Neural crest cell (in vitro differentiated cells): ENCODE measurements around the gene ARID5B. TPM values are rescaled to one million over a fixed set of nuclear protein-coding genes. Genes with fewer than 3 reads are reported as not detected.

ENCODE experiments used
- DNase-seq: peaks from one replicate; pipeline ENCODE4 v3.0.0; 2021; ENCODE audit warnings: low read depth, mixed read lengths, low spot score
- H3K27ac Mint-ChIP-seq: one replicate; pipeline ENCODE4 v1.8.0; 2021; ENCODE audit warnings: mild to moderate bottlenecking, mixed read lengths; ENCODE audit not compliant: unreplicated experiment
- H3K27me3 Mint-ChIP-seq: 2 replicates; pipeline ENCODE4 v1.8.0; 2021; ENCODE audit warnings: low read depth, mild to moderate bottlenecking, mixed read lengths
- H3K36me3 Mint-ChIP-seq: 2 replicates; pipeline ENCODE4 v1.8.0; 2021; ENCODE audit warnings: low read depth, mild to moderate bottlenecking, mixed read lengths
- H3K4me1 Mint-ChIP-seq: 2 replicates; pipeline ENCODE4 v1.8.0; 2021; ENCODE audit warnings: mixed read lengths
- H3K4me3 Mint-ChIP-seq: one replicate; pipeline ENCODE4 v1.8.0; 2021; ENCODE audit warnings: mild to moderate bottlenecking, mixed read lengths
- H3K9me3 Mint-ChIP-seq: 2 replicates; pipeline ENCODE4 v1.8.0; 2021; ENCODE audit warnings: mixed read lengths
- CTCF ChIP-seq: fragments of 200-600 bp; sonication (generic); conservative IDR thresholded peaks from 2 replicates; pipeline ENCODE4 v1.5.0; 2021; ENCODE audit warnings: antibody characterized with exemption, mild to moderate bottlenecking
- total RNA-seq: library from RNA; stranded (reverse); gene quantifications from 2 replicates; pipeline ENCODE4 v1.2.1, GENCODE V29; 2021

The ARID5B gene
- total RNA-seq, 1 donor from 2014 or later = 10.4 TPM

DNA sequence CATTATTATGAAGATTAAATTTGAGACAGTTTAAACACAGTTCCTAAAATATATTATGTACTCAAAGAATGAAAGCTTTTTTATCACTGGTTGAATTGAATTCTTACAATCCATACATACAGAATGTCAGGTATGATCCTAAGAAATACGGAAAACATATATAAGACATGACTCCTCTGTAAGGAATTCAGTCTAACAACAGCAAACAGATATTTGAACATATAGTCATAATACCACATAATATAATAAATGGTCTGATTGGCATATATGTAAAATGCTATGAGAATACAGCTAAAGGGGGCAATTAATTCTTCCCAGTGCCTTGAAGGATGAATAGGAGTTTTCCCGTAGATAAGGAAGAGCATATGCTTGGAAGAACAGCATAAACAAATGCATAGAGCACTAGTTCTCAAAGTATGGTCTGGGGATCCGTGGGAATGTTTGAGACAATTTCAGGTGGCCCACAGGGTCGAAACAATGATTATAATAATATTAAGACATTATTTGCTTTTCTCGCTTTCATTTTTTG is 10.6 kb upstream of the ARID5B start:
- H3K4me3 Mint-ChIP-seq = no peak overlapping the region
- no peak overlapping the region for H3K27ac Mint-ChIP-seq
- H3K4me1 Mint-ChIP-seq = no peaks in the 10 kb centered on the region
- no peaks in the 10 kb centered on the region for H3K27me3 Mint-ChIP-seq
- TF ChIP-seq CTCF = no peak
- H3K36me3 Mint-ChIP-seq = no peaks in the 10 kb centered on the region
- peaks cover 2% of the 10 kb centered on the region for H3K9me3 Mint-ChIP-seq
- DNase-seq = no peak

GRCh38 chr10:61891906-61892585 is 9.5 kb upstream of the ARID5B start:
- Mint-ChIP-seq H3K27me3 (peaks cover under 1% of the 10 kb centered on the region), H3K4me1 (peaks cover 4% of the 10 kb centered on the region), H3K9me3 (peaks cover 2% of the 10 kb centered on the region), H3K36me3 (no peaks in the 10 kb centered on the region), H3K27ac (no peak overlapping the region), H3K4me3 (no peak overlapping the region)
- no peak for DNase-seq
- TF ChIP-seq CTCF = no peak

DNA sequence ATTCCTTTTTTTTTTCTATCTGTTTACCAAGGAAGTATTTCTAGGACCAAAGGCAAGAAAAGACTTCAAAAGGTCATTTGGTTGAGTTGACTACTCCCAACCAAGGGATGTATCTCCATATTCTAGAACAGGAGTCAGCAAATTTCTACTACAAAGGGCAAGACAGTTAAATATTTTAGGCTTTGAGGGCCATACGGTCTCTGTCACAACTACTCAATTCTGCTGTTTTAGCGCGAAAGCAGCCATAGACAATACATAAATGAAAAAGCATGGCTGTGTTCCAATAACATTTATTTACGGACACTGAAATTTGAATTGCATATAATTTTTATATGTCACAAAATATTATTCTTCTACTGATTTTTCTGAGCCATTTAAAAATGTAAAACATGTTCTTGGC is 8.5 kb upstream of the ARID5B start:
- no peak for TF ChIP-seq CTCF
- H3K4me1 Mint-ChIP-seq = peaks cover 11% of the 10 kb centered on the region
- H3K4me3 Mint-ChIP-seq = no peak overlapping the region
- peaks cover 2% of the 10 kb centered on the region for H3K9me3 Mint-ChIP-seq
- H3K36me3 Mint-ChIP-seq = no peaks in the 10 kb centered on the region
- no peak overlapping the region for H3K27ac Mint-ChIP-seq
- peaks cover 6% of the 10 kb centered on the region for H3K27me3 Mint-ChIP-seq
- no peak for DNase-seq

DNA sequence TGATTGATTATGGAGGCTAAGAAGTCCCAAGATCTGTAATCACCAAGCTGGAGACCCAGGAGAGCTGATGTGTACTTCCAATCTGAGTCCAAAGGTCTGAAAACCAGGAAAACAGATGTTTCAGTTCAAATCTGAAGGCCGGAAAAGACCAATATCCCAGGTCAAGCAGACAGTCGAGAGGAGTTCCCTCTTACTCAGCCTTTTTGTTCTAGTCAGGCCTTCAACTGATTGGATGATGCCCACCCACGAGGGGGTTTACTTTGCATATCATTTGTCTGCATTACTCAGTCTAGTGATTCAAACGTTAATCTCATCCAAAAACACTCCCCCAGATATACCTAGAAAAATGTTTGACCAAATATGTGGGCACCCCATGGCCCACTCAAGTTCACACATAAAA is 7.4 kb upstream of the ARID5B start:
- peaks cover 23% of the 10 kb centered on the region for H3K4me1 Mint-ChIP-seq
- no peaks in the 10 kb centered on the region for H3K9me3 Mint-ChIP-seq
- no peaks in the 10 kb centered on the region for H3K36me3 Mint-ChIP-seq
- H3K27ac Mint-ChIP-seq = no peak overlapping the region
- no peak for DNase-seq
- no peak for TF ChIP-seq CTCF
- H3K27me3 Mint-ChIP-seq = peaks cover 18% of the 10 kb centered on the region
- H3K4me3 Mint-ChIP-seq = no peak overlapping the region

GRCh38 chr10:61895898-61896600 is 5.5 kb upstream of the ARID5B start:
- Mint-ChIP-seq H3K27ac (no peak overlapping the region), H3K27me3 (peaks cover 31% of the 10 kb centered on the region), H3K36me3 (no peaks in the 10 kb centered on the region), H3K4me1 (peaks cover 32% of the 10 kb centered on the region), H3K4me3 (no peak overlapping the region), H3K9me3 (no peaks in the 10 kb centered on the region)
- no peak for TF ChIP-seq CTCF
- no peak for DNase-seq
